Measurements from ENCODE around the gene HP. TPM values are rescaled to one million over a fixed set of nuclear protein-coding genes. Genes with fewer than 3 reads are reported as not detected.

The HP gene
- total and polyA plus RNA-seq, 2 donors = 5.3 to 16.9 TPM

- H3K27ac ChIP-seq (ENCODE audit: low read depth in 1 of 2, low read length in 1 of 2) = no peak overlapping the region
- 96% methylated on average over 4 of the region's 4 CpGs for WGBS
- DNase-seq (ENCODE audit: low read depth in 6 of 9, low spot score in 9 of 9) = no peak
- no peaks in the 10 kb centered on the region for H3K9me3 ChIP-seq (ENCODE audit: control insufficient read depth in 2 of 2, insufficient read depth in 1 of 2, low read length in 1 of 2)
- H3K4me3 ChIP-seq (ENCODE audit: low read length in 2 of 2) = no peak overlapping the region
- peaks cover 0 to 3% of the 10 kb centered on the region in 2 donors for H3K36me3 ChIP-seq (ENCODE audit: control insufficient read depth in 2 of 2, insufficient read depth in 2 of 2, low read length in 1 of 2)
- no peaks in the 10 kb centered on the region for H3K4me1 ChIP-seq (ENCODE audit: control insufficient read depth in 2 of 2, insufficient read depth in 2 of 2, low read length in 2 of 2)
- no peaks in the 10 kb centered on the region for H3K27me3 ChIP-seq (ENCODE audit: control insufficient read depth in 2 of 2, insufficient read depth in 1 of 2, low read length in 1 of 2)
These were observed 20.9 kb upstream of the HP start for GRCh38 chr16:72033437-72033836.

GRCh38 chr16:72036098-72036497, 18.2 kb upstream of the HP start:
- WGBS = 92% methylated on average over 5 of the region's 5 CpGs
- DNase-seq (ENCODE audit: low read depth in 6 of 9, low spot score in 9 of 9) = no peak
- no peak overlapping the region for H3K27ac ChIP-seq (ENCODE audit: low read depth in 1 of 2, low read length in 1 of 2)
- no peaks in the 10 kb centered on the region for H3K27me3 ChIP-seq (ENCODE audit: control insufficient read depth in 2 of 2, insufficient read depth in 1 of 2, low read length in 1 of 2)
- no peaks in the 10 kb centered on the region for H3K4me1 ChIP-seq (ENCODE audit: control insufficient read depth in 2 of 2, insufficient read depth in 2 of 2, low read length in 2 of 2)
- no peak overlapping the region for H3K4me3 ChIP-seq (ENCODE audit: low read length in 2 of 2)
- peaks cover 0 to under 1% of the 10 kb centered on the region in 2 donors for H3K36me3 ChIP-seq (ENCODE audit: control insufficient read depth in 2 of 2, insufficient read depth in 2 of 2, low read length in 1 of 2)
- no peaks in the 10 kb centered on the region for H3K9me3 ChIP-seq (ENCODE audit: control insufficient read depth in 2 of 2, insufficient read depth in 1 of 2, low read length in 1 of 2)

- Histone ChIP-seq H3K4me3 (ENCODE audit: low read length in 2 of 2) (no peak overlapping the region), H3K27me3 (ENCODE audit: control insufficient read depth in 2 of 2, insufficient read depth in 1 of 2, low read length in 1 of 2) (no peaks in the 10 kb centered on the region), H3K27ac (ENCODE audit: low read depth in 1 of 2, low read length in 1 of 2) (no peak overlapping the region), H3K9me3 (ENCODE audit: control insufficient read depth in 2 of 2, insufficient read depth in 1 of 2, low read length in 1 of 2) (no peaks in the 10 kb centered on the region), H3K36me3 (ENCODE audit: control insufficient read depth in 2 of 2, insufficient read depth in 2 of 2, low read length in 1 of 2) (peaks cover 0 to 11% of the 10 kb centered on the region in 2 donors), H3K4me1 (ENCODE audit: control insufficient read depth in 2 of 2, insufficient read depth in 2 of 2, low read length in 2 of 2) (no peaks in the 10 kb centered on the region)
- no peak for DNase-seq (ENCODE audit: low read depth in 6 of 9, low spot score in 9 of 9)
- WGBS = 79% methylated on average over 2 of the region's 2 CpGs
These were observed 12.1 kb upstream of the HP start for GRCh38 chr16:72042157-72042660.

- no peak for DNase-seq (ENCODE audit: low read depth in 6 of 9, low spot score in 9 of 9)
- peaks cover 0 to 11% of the 10 kb centered on the region in 2 donors for H3K36me3 ChIP-seq (ENCODE audit: control insufficient read depth in 2 of 2, insufficient read depth in 2 of 2, low read length in 1 of 2)
- WGBS = 62% methylated on average over 3 of the region's 3 CpGs
- H3K27me3 ChIP-seq (ENCODE audit: control insufficient read depth in 2 of 2, insufficient read depth in 1 of 2, low read length in 1 of 2) = no peaks in the 10 kb centered on the region
- H3K9me3 ChIP-seq (ENCODE audit: control insufficient read depth in 2 of 2, insufficient read depth in 1 of 2, low read length in 1 of 2) = no peaks in the 10 kb centered on the region
- H3K4me1 ChIP-seq (ENCODE audit: control insufficient read depth in 2 of 2, insufficient read depth in 2 of 2, low read length in 2 of 2) = no peaks in the 10 kb centered on the region
- H3K4me3 ChIP-seq (ENCODE audit: low read length in 2 of 2) = no peak overlapping the region
- no peak overlapping the region for H3K27ac ChIP-seq (ENCODE audit: low read depth in 1 of 2, low read length in 1 of 2)
These were observed 11.2 kb upstream of the HP start for GRCh38 chr16:72043058-72043457.

GRCh38 chr16:72043539-72043938, 10.8 kb upstream of the HP start:
- no peaks in the 10 kb centered on the region for H3K4me1 ChIP-seq (ENCODE audit: control insufficient read depth in 2 of 2, insufficient read depth in 2 of 2, low read length in 2 of 2)
- H3K4me3 ChIP-seq (ENCODE audit: low read length in 2 of 2) = no peak overlapping the region
- 100% methylated on average over 1 of the region's 1 CpG for WGBS
- H3K27me3 ChIP-seq (ENCODE audit: control insufficient read depth in 2 of 2, insufficient read depth in 1 of 2, low read length in 1 of 2) = no peaks in the 10 kb centered on the region
- H3K36me3 ChIP-seq (ENCODE audit: control insufficient read depth in 2 of 2, insufficient read depth in 2 of 2, low read length in 1 of 2) = peaks cover 0 to 11% of the 10 kb centered on the region in 2 donors
- H3K9me3 ChIP-seq (ENCODE audit: control insufficient read depth in 2 of 2, insufficient read depth in 1 of 2, low read length in 1 of 2) = no peaks in the 10 kb centered on the region
- H3K27ac ChIP-seq (ENCODE audit: low read depth in 1 of 2, low read length in 1 of 2) = no peak overlapping the region
- no peak for DNase-seq (ENCODE audit: low read depth in 6 of 9, low spot score in 9 of 9)

GRCh38 chr16:72044296-72044695, 10.0 kb upstream of the HP start:
- H3K9me3 ChIP-seq (ENCODE audit: control insufficient read depth in 2 of 2, insufficient read depth in 1 of 2, low read length in 1 of 2) = no peaks in the 10 kb centered on the region
- H3K36me3 ChIP-seq (ENCODE audit: control insufficient read depth in 2 of 2, insufficient read depth in 2 of 2, low read length in 1 of 2) = peaks cover 0 to 11% of the 10 kb centered on the region in 2 donors
- H3K27me3 ChIP-seq (ENCODE audit: control insufficient read depth in 2 of 2, insufficient read depth in 1 of 2, low read length in 1 of 2) = no peaks in the 10 kb centered on the region
- 83% methylated on average over 6 of the region's 6 CpGs for WGBS
- H3K4me1 ChIP-seq (ENCODE audit: control insufficient read depth in 2 of 2, insufficient read depth in 2 of 2, low read length in 2 of 2) = no peaks in the 10 kb centered on the region
- H3K4me3 ChIP-seq (ENCODE audit: low read length in 2 of 2) = no peak overlapping the region
- H3K27ac ChIP-seq (ENCODE audit: low read depth in 1 of 2, low read length in 1 of 2) = no peak overlapping the region
- DNase-seq (ENCODE audit: low read depth in 6 of 9, low spot score in 9 of 9) = no peak

- 93% methylated on average over 2 of the region's 2 CpGs for WGBS
- no peak overlapping the region for H3K27ac ChIP-seq (ENCODE audit: low read depth in 1 of 2, low read length in 1 of 2)
- H3K36me3 ChIP-seq (ENCODE audit: control insufficient read depth in 2 of 2, insufficient read depth in 2 of 2, low read length in 1 of 2) = peaks cover 0 to 11% of the 10 kb centered on the region in 2 donors
- no peak overlapping the region for H3K4me3 ChIP-seq (ENCODE audit: low read length in 2 of 2)
- no peaks in the 10 kb centered on the region for H3K27me3 ChIP-seq (ENCODE audit: control insufficient read depth in 2 of 2, insufficient read depth in 1 of 2, low read length in 1 of 2)
- no peak for DNase-seq (ENCODE audit: low read depth in 6 of 9, low spot score in 9 of 9)
- peaks cover 0 to 3% of the 10 kb centered on the region in 2 donors for H3K9me3 ChIP-seq (ENCODE audit: control insufficient read depth in 2 of 2, insufficient read depth in 1 of 2, low read length in 1 of 2)
- no peaks in the 10 kb centered on the region for H3K4me1 ChIP-seq (ENCODE audit: control insufficient read depth in 2 of 2, insufficient read depth in 2 of 2, low read length in 2 of 2)
These were observed 9.4 kb upstream of the HP start for GRCh38 chr16:72044825-72045359.

GRCh38 chr16:72049110-72049509, 5.2 kb upstream of the HP start:
- Histone ChIP-seq H3K4me3 (ENCODE audit: low read length in 2 of 2) (no peak overlapping the region), H3K36me3 (ENCODE audit: control insufficient read depth in 2 of 2, insufficient read depth in 2 of 2, low read length in 1 of 2) (no peaks in the 10 kb centered on the region), H3K9me3 (ENCODE audit: control insufficient read depth in 2 of 2, insufficient read depth in 1 of 2, low read length in 1 of 2) (peaks cover 0 to 3% of the 10 kb centered on the region in 2 donors), H3K27ac (ENCODE audit: low read depth in 1 of 2, low read length in 1 of 2) (no peak overlapping the region), H3K4me1 (ENCODE audit: control insufficient read depth in 2 of 2, insufficient read depth in 2 of 2, low read length in 2 of 2) (no peaks in the 10 kb centered on the region), H3K27me3 (ENCODE audit: control insufficient read depth in 2 of 2, insufficient read depth in 1 of 2, low read length in 1 of 2) (no peaks in the 10 kb centered on the region)
- DNase-seq (ENCODE audit: low read depth in 6 of 9, low spot score in 9 of 9) = no peak

- WGBS = 94% methylated on average over 4 of the region's 4 CpGs
- Histone ChIP-seq H3K4me3 (ENCODE audit: low read length in 2 of 2) (no peak overlapping the region), H3K4me1 (ENCODE audit: control insufficient read depth in 2 of 2, insufficient read depth in 2 of 2, low read length in 2 of 2) (no peaks in the 10 kb centered on the region), H3K27me3 (ENCODE audit: control insufficient read depth in 2 of 2, insufficient read depth in 1 of 2, low read length in 1 of 2) (no peaks in the 10 kb centered on the region), H3K9me3 (ENCODE audit: control insufficient read depth in 2 of 2, insufficient read depth in 1 of 2, low read length in 1 of 2) (peaks cover 0 to 3% of the 10 kb centered on the region in 2 donors), H3K36me3 (ENCODE audit: control insufficient read depth in 2 of 2, insufficient read depth in 2 of 2, low read length in 1 of 2) (no peaks in the 10 kb centered on the region), H3K27ac (ENCODE audit: low read depth in 1 of 2, low read length in 1 of 2) (no peak overlapping the region)
- DNase-seq (ENCODE audit: low read depth in 6 of 9, low spot score in 9 of 9) = no peak
These were observed 3.4 kb upstream of the HP start for GRCh38 chr16:72050769-72051464.
